Measurements from ENCODE around the gene SGMS1.

Gene SGMS1

GRCh38 chr10:50526185-50526584 is 97.6 kb downstream of the SGMS1 start:
- Mint-ChIP-seq H3K36me3 (ENCODE audit: low read depth) (peaks cover 7% of the 10 kb centered on the region), H3K4me1 (ENCODE audit: low read depth) (no peaks in the 10 kb centered on the region), H3K4me3 (no peak overlapping the region), H3K27me3 (no peaks in the 10 kb centered on the region), H3K27ac (no peak overlapping the region), H3K9me3 (peaks cover 6% of the 10 kb centered on the region)
- intact Hi-C loops (cut with micrococcal nuclease): no loop called here

- no peak overlapping the region for H3K27ac Mint-ChIP-seq
- no peak overlapping the region for H3K4me3 Mint-ChIP-seq
- H3K27me3 Mint-ChIP-seq: no peaks in the 10 kb centered on the region
- H3K9me3 Mint-ChIP-seq: peaks cover 6% of the 10 kb centered on the region
- H3K36me3 Mint-ChIP-seq (ENCODE audit: low read depth): peaks cover 18% of the 10 kb centered on the region
- no peaks in the 10 kb centered on the region for H3K4me1 Mint-ChIP-seq (ENCODE audit: low read depth)
- intact Hi-C loops (cut with micrococcal nuclease): no loop called here
Observed at GRCh38 chr10:50523357-50523756, 100.4 kb downstream of the SGMS1 start.

- no peaks in the 10 kb centered on the region for H3K27me3 Mint-ChIP-seq
- H3K4me1 Mint-ChIP-seq (ENCODE audit: low read depth): no peaks in the 10 kb centered on the region
- peaks cover 20% of the 10 kb centered on the region for H3K36me3 Mint-ChIP-seq (ENCODE audit: low read depth)
- no peak overlapping the region for H3K27ac Mint-ChIP-seq
- no peak overlapping the region for H3K4me3 Mint-ChIP-seq
- intact Hi-C loops (cut with micrococcal nuclease): no loop called here
- peaks cover 6% of the 10 kb centered on the region for H3K9me3 Mint-ChIP-seq
Observed at GRCh38 chr10:50522908-50523307, 100.8 kb downstream of the SGMS1 start.

- Mint-ChIP-seq H3K9me3 (no peaks in the 10 kb centered on the region), H3K36me3 (ENCODE audit: low read depth) (peaks cover 25% of the 10 kb centered on the region), H3K27me3 (no peaks in the 10 kb centered on the region), H3K4me1 (ENCODE audit: low read depth) (no peaks in the 10 kb centered on the region), H3K4me3 (no peak overlapping the region), H3K27ac (no peak overlapping the region)
- intact Hi-C loops (cut with micrococcal nuclease): no loop called here
Observed at GRCh38 chr10:50520115-50520514, 103.6 kb downstream of the SGMS1 start.

- Mint-ChIP-seq H3K27me3 (no peaks in the 10 kb centered on the region), H3K4me3 (no peak overlapping the region), H3K9me3 (no peaks in the 10 kb centered on the region), H3K36me3 (ENCODE audit: low read depth) (peaks cover 25% of the 10 kb centered on the region), H3K4me1 (ENCODE audit: low read depth) (no peaks in the 10 kb centered on the region), H3K27ac (no peak overlapping the region)
- intact Hi-C loops (cut with micrococcal nuclease): no loop called here
Observed at GRCh38 chr10:50517626-50518025, 106.1 kb downstream of the SGMS1 start.

- H3K4me3 Mint-ChIP-seq: no peak overlapping the region
- peaks cover 25% of the 10 kb centered on the region for H3K36me3 Mint-ChIP-seq (ENCODE audit: low read depth)
- no peaks in the 10 kb centered on the region for H3K4me1 Mint-ChIP-seq (ENCODE audit: low read depth)
- H3K9me3 Mint-ChIP-seq: no peaks in the 10 kb centered on the region
- no peaks in the 10 kb centered on the region for H3K27me3 Mint-ChIP-seq
- H3K27ac Mint-ChIP-seq: no peak overlapping the region
- intact Hi-C loops (cut with micrococcal nuclease): no loop called here
Observed at GRCh38 chr10:50516171-50516570, 107.6 kb downstream of the SGMS1 start.

GRCh38 chr10:50515420-50515819 is 108.3 kb downstream of the SGMS1 start:
- intact Hi-C loops (cut with micrococcal nuclease): no loop called here
- H3K27me3 Mint-ChIP-seq: no peaks in the 10 kb centered on the region
- peaks cover 25% of the 10 kb centered on the region for H3K36me3 Mint-ChIP-seq (ENCODE audit: low read depth)
- H3K4me3 Mint-ChIP-seq: no peak overlapping the region
- H3K27ac Mint-ChIP-seq: no peak overlapping the region
- H3K9me3 Mint-ChIP-seq: no peaks in the 10 kb centered on the region
- H3K4me1 Mint-ChIP-seq (ENCODE audit: low read depth): no peaks in the 10 kb centered on the region

- no peaks in the 10 kb centered on the region for H3K27me3 Mint-ChIP-seq
- H3K27ac Mint-ChIP-seq: no peak overlapping the region
- peaks cover 25% of the 10 kb centered on the region for H3K36me3 Mint-ChIP-seq (ENCODE audit: low read depth)
- intact Hi-C loops (cut with micrococcal nuclease): no loop called here
- H3K4me3 Mint-ChIP-seq: no peak overlapping the region
- no peaks in the 10 kb centered on the region for H3K4me1 Mint-ChIP-seq (ENCODE audit: low read depth)
- no peaks in the 10 kb centered on the region for H3K9me3 Mint-ChIP-seq
Observed at GRCh38 chr10:50514995-50515394, 108.8 kb downstream of the SGMS1 start.

GRCh38 chr10:50513956-50514355 is 109.8 kb downstream of the SGMS1 start:
- intact Hi-C loops (cut with micrococcal nuclease): no loop called here
- Mint-ChIP-seq H3K4me1 (ENCODE audit: low read depth) (no peaks in the 10 kb centered on the region), H3K27ac (no peak overlapping the region), H3K4me3 (no peak overlapping the region), H3K36me3 (ENCODE audit: low read depth) (peaks cover 18% of the 10 kb centered on the region), H3K27me3 (no peaks in the 10 kb centered on the region), H3K9me3 (no peaks in the 10 kb centered on the region)

- no peaks in the 10 kb centered on the region for H3K9me3 Mint-ChIP-seq
- intact Hi-C loops (cut with micrococcal nuclease): no loop called here
- H3K4me1 Mint-ChIP-seq (ENCODE audit: low read depth): no peaks in the 10 kb centered on the region
- H3K4me3 Mint-ChIP-seq: no peak overlapping the region
- H3K36me3 Mint-ChIP-seq (ENCODE audit: low read depth): peaks cover 12% of the 10 kb centered on the region
- H3K27ac Mint-ChIP-seq: no peak overlapping the region
- no peaks in the 10 kb centered on the region for H3K27me3 Mint-ChIP-seq
Observed at GRCh38 chr10:50512743-50513416, 110.9 kb downstream of the SGMS1 start.

- Mint-ChIP-seq H3K36me3 (ENCODE audit: low read depth) (peaks cover 5% of the 10 kb centered on the region), H3K27ac (no peak overlapping the region), H3K9me3 (no peaks in the 10 kb centered on the region), H3K4me1 (ENCODE audit: low read depth) (peaks cover under 1% of the 10 kb centered on the region), H3K4me3 (no peak overlapping the region), H3K27me3 (no peaks in the 10 kb centered on the region)
- intact Hi-C loops (cut with micrococcal nuclease): no loop called here
Observed at GRCh38 chr10:50512214-50512595, 111.6 kb downstream of the SGMS1 start.

GRCh38 chr10:50511492-50512213 is 112.1 kb downstream of the SGMS1 start:
- no peaks in the 10 kb centered on the region for H3K36me3 Mint-ChIP-seq (ENCODE audit: low read depth)
- no peaks in the 10 kb centered on the region for H3K27me3 Mint-ChIP-seq
- no peak overlapping the region for H3K4me3 Mint-ChIP-seq
- H3K9me3 Mint-ChIP-seq: no peaks in the 10 kb centered on the region
- peaks cover 6% of the 10 kb centered on the region for H3K4me1 Mint-ChIP-seq (ENCODE audit: low read depth)
- no peak overlapping the region for H3K27ac Mint-ChIP-seq
- intact Hi-C loops (cut with micrococcal nuclease): no loop called here

- no peaks in the 10 kb centered on the region for H3K36me3 Mint-ChIP-seq (ENCODE audit: low read depth)
Observed at GRCh38 chr10:50510517-50511473, 113.0 kb downstream of the SGMS1 start.

More at GRCh38 chr10:50510517-50511473, 113.0 kb downstream of the SGMS1 start:
- Mint-ChIP-seq H3K27ac (no peak overlapping the region), H3K4me3 (no peak overlapping the region), H3K4me1 (ENCODE audit: low read depth) (peaks cover 15% of the 10 kb centered on the region), H3K9me3 (no peaks in the 10 kb centered on the region), H3K27me3 (no peaks in the 10 kb centered on the region)
- intact Hi-C loops (cut with micrococcal nuclease): no loop called here
